Right cardiac atrium (tissue), 5 donors: ENCODE data around the gene RNF167. TPM values are rescaled to one million over a fixed set of nuclear protein-coding genes. Genes with fewer than 3 reads are reported as not detected.
A peak's percentile ranks its signal among the peaks of the same experiment; 100 is the strongest.
"Not testable (repeated sequence)": the region's sequence is repeated elsewhere in the genome, so short reads cannot be mapped to it uniquely, and the experiment has no call there.

Experiments used
- ATAC-seq, 2 donors: fragments of 200-7000 bp; cut with Tn5 transposase; one replicate each; pipeline versions ENCODE4 v1.8.0 to v1.9.1; 2020; ENCODE audit warnings: moderate library complexity in 2 of 2, mild to moderate bottlenecking in 1 of 2
- DNase-seq, 3 donors: peaks; one replicate each; pipeline ENCODE4 v3.0.0-alpha.2; 2020
- H3K27ac ChIP-seq: one replicate; pipeline ENCODE4 v1.5.1; 2013; ENCODE audit warnings: mild to moderate bottlenecking, low read length, control low read depth, moderate library complexity
- H3K27me3 ChIP-seq: one replicate; pipeline ENCODE4 v1.6.1; 2013; ENCODE audit not compliant: control insufficient read depth, insufficient read depth
- H3K4me1 ChIP-seq: one replicate; pipeline ENCODE4 v1.6.1; 2013; ENCODE audit warnings: low read length; ENCODE audit not compliant: control insufficient read depth, insufficient read depth
- H3K4me3 ChIP-seq: one replicate; pipeline ENCODE4 v1.5.1; 2013; ENCODE audit warnings: low read length, control low read depth
- H3K9me3 ChIP-seq: one replicate; pipeline ENCODE4 v1.6.1; 2013; ENCODE audit warnings: low read length; ENCODE audit not compliant: control insufficient read depth
- WGBS: extraction: QIAGEN DNeasy Blood & Tissue Kit; methylation state at CpG from one replicate; pipeline ENCODE4 v1.1.7; 2013; 5-methylcytosine and 5-hydroxymethylcytosine counted together
- intact Hi-C, 4 donors: fragments of 100-400 bp; cut with DNase I; formaldehyde crosslinking; loops; one replicate each; pipeline versions ENCODE4 v1.11.0 to v1.14.0; 2022 to 2023
- polyA plus RNA-seq: library from polyadenylated mRNA; stranded (reverse); fragments of 200-250 nt; gene quantifications from one replicate; pipeline ENCODE4 v1.2.3, GENCODE V29; 2013
- total RNA-seq, 4 donors: library from RNA; stranded (reverse); fragmentation: NEBNext Ultra II Directional; extraction: Animal tissue kit (Norgen Biotek cat#: 25700); gene quantifications; one replicate each; pipeline ENCODE4 v1.2.1, GENCODE V29; 2021
- donor health status: healthy with polysubstance abuse.
- donor health status: DM: no; HTN: yes; CAD: no.
- donor health status: DM: no; HTN: no; CAD: no.
- donor health status: DM: no; HTN: yes; CAD: no; lungs with severe emphysema.
- donor health status: DM: yes; HTN: yes; CAD: no.

RNF167 gene
- total and polyA plus RNA-seq, 5 donors = 76.6 to 124 (median 89.7) TPM

DNA sequence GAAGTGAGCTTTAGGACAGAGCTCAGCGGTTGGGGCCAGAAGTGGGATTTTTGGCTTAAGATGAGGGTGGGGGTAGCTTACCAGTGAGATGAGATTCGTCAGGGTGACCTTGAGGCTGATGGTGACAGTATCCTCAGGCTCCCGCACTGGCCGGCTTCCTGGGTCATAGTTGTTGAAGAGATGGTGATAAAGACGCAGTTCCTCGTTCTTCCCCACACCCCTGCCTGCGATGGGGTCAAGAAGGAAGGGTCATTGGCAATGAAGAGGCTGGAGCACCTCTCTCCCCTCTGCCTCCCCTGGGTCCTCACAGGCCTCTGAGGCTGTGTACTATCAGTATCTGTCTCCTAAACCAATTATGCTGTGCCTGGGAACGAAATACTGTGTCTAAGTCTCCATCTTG, 37.5 kb upstream of the RNF167 start:
- Histone ChIP-seq H3K4me1 (no peaks in the 10 kb centered on the region), H3K4me3 (peak overlapping the region; percentile 1)

DNA sequence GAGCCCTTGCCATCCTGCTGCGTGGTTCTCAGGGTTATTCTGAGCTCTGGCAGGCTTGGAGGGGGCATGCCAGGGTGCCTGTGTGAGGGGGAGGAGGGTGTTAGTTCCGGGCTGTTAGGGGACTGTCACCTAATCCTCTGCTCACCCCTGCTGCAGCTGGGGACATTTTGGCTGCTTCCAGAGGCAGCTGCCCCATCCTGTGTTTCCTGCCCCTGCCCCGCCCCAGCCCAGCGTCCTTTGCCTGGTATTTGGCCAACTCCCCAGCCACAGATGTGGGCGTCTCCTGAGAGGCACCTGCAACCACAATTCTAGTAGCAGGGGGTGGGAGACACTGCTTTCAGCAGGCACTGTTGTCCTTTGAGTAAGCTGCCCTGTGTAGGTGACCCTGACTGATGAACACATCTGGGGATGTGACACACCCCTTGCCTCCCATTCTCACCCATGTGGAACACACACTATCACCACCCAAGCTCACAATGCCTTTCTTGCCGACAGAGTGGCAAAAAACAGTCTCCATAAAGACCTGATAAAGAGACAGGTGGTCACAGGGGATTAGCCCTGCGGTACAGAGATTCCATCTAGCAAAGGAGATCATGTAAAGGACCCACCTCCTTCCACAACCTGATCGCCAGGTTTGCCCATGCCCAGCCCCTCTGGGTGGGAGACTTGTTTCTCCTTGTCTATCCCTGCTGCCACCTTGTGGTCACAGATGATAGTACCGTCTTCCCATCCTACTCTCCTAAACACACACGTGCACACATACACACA, 36.8 kb upstream of the RNF167 start, which contains the start of gene CHRNE:
CHRNE (minus strand) TSS at position 48 of the 768 bp plus-strand sequence; CDS start at position 13, 35 bp downstream.
- H3K9me3 ChIP-seq = no peaks in the 10 kb centered on the region
- H3K4me3 ChIP-seq = peak within 1 kb of the TSS; percentile 1
- peak; percentile 26 to 40 for ATAC-seq
- 15% methylated on average over 10 of the region's 10 CpGs for WGBS
- no peaks in the 10 kb centered on the region for H3K4me1 ChIP-seq
- no peaks in the 10 kb centered on the region for H3K27me3 ChIP-seq
- intact Hi-C loops = no loop called here
- peak; percentile 70 to 86 (median 82) for DNase-seq
- H3K27ac ChIP-seq = peak within 1 kb of the TSS; percentile 78

More for the DNA sequence above, 37.5 kb upstream of the RNF167 start:
- H3K27me3 ChIP-seq = no peaks in the 10 kb centered on the region
- intact Hi-C loops = no loop called here
- peak overlapping the region; percentile 78 for H3K27ac ChIP-seq
- H3K9me3 ChIP-seq = no peaks in the 10 kb centered on the region
- WGBS = 39% methylated on average over 8 of the region's 8 CpGs
- DNase-seq (peak in 1 of 3 donors; percentile 50), ATAC-seq (no peak)

DNA sequence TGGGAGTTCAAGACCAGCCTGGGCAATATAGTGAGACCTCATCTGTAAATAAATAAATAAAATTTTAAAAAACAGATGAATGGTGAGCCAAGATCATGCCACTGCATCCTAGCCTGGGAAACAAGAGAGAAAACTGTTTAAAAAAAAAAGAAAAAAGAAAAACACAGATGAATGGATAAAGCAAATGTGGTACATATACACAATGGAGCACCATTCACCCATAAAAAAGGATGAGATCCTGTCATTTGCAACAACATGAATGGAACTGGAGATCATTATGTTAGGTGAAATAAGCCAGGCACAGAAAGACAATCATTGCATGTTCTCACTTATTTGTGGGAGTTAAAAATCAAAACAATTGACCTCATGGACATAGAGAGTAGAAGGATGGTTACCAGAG, 33.4 kb upstream of the RNF167 start:
- not testable (repeated sequence) for H3K27me3 ChIP-seq, DNase-seq, ATAC-seq, H3K4me3 ChIP-seq, H3K9me3 ChIP-seq, H3K27ac ChIP-seq, H3K4me1 ChIP-seq
- intact Hi-C loops = loop anchor here in 2 of 4 donors (5.0 kb wide), 3 partner anchors 36 to 156 kb away; partner anchors contain the start of genes CAMTA2 (in 1 of the 2), RNF167 (in 1 of the 2) and SLC25A11 (in 1 of the 2)

DNA sequence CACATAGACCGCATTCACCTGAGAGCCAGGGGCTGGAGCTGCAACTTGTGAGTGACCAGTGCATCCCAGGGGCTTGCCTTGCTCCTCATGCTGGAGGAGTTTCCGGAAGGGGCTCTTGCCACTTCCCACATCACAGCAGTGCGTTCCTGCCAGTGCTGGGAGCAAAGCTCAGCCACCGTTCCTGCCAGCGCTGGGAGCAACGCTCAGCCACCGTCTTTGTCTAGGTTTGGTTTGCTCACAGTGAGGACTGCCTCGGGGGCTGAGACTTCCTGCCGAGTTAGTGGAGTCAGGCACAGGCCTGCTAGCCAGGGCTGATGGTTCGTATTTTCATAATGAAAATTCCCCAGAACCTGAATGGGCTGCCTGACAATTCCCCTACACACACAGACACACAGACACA, 31.8 kb upstream of the RNF167 start:
- DNase-seq (peak in 2 of 3 donors; percentile 62 to 65), ATAC-seq (peak; percentile 43 to 45)
- no peaks in the 10 kb centered on the region for H3K9me3 ChIP-seq
- intact Hi-C loops = loop anchor here in 2 of 4 donors (2.0 to 5.0 kb wide), 4 partner anchors 34 to 154 kb away; partner anchors contain the start of genes CAMTA2 (in 1 of the 2), RNF167 (in 1 of the 2) and SLC25A11 (in 1 of the 2)
- 44% methylated on average over 10 of the region's 10 CpGs for WGBS
- H3K27me3 ChIP-seq = no peaks in the 10 kb centered on the region
- H3K4me1 ChIP-seq = no peaks in the 10 kb centered on the region
- H3K4me3 ChIP-seq = no peak overlapping the region
- peak overlapping the region; percentile 57 for H3K27ac ChIP-seq

GRCh38 chr17:4908711-4909496, 31.2 kb upstream of the RNF167 start:
- 19% methylated on average over 20 of the region's 20 CpGs for WGBS
- H3K4me3 ChIP-seq = no peak overlapping the region
- no peaks in the 10 kb centered on the region for H3K9me3 ChIP-seq
- peak overlapping the region; percentile 57 for H3K27ac ChIP-seq
- H3K27me3 ChIP-seq = no peaks in the 10 kb centered on the region
- intact Hi-C loops = loop anchor here in 2 of 4 donors (2.0 to 5.0 kb wide), 4 partner anchors 33 to 153 kb away; partner anchors contain the start of genes CAMTA2 (in 1 of the 2), RNF167 (in 1 of the 2) and SLC25A11 (in 1 of the 2)
- DNase-seq (peak; percentile 92 to 97 (median 96)), ATAC-seq (peak; percentile 97)
- no peaks in the 10 kb centered on the region for H3K4me1 ChIP-seq

GRCh38 chr17:4913994-4914393, 26.1 kb upstream of the RNF167 start:
- ATAC-seq (no peak), DNase-seq (no peak)
- Histone ChIP-seq H3K9me3 (no peaks in the 10 kb centered on the region), H3K4me3 (no peak overlapping the region), H3K4me1 (no peaks in the 10 kb centered on the region), H3K27me3 (no peaks in the 10 kb centered on the region), H3K27ac (no peak overlapping the region)
- WGBS = 88% methylated on average over 1 of the region's 1 CpG
- intact Hi-C loops = loop anchor here in 1 of 4 donors (5.0 kb wide), 1 partner anchor 73 kb away; the partner anchor contains the start of gene CAMTA2

DNA sequence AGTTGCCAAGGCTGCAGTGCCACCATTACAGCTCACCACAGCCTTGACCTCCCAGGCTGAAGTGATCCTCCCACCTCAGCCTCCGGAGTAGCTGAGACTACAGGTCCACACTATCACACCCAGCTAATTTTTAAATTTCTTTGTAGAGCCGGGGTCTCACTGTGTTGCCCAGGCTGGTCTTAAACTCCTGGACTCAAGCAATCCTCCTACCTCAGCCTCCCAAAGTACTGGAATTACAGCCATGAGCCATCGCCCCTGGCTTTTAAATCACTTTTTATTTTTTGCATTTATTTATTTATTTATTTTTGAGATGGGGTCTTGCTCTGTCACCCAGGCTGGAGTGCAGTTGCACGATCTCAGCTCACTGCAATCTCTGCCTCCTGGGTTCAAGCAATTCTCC, 25.5 kb upstream of the RNF167 start:
- H3K4me3 ChIP-seq, DNase-seq, H3K9me3 ChIP-seq, ATAC-seq, H3K4me1 ChIP-seq, H3K27me3 ChIP-seq, H3K27ac ChIP-seq: not testable (repeated sequence)
- intact Hi-C loops = loop anchor here in 1 of 4 donors (5.0 kb wide), 1 partner anchor 73 kb away; the partner anchor contains the start of gene CAMTA2
- 91% methylated on average over 4 of the region's 4 CpGs for WGBS

DNA sequence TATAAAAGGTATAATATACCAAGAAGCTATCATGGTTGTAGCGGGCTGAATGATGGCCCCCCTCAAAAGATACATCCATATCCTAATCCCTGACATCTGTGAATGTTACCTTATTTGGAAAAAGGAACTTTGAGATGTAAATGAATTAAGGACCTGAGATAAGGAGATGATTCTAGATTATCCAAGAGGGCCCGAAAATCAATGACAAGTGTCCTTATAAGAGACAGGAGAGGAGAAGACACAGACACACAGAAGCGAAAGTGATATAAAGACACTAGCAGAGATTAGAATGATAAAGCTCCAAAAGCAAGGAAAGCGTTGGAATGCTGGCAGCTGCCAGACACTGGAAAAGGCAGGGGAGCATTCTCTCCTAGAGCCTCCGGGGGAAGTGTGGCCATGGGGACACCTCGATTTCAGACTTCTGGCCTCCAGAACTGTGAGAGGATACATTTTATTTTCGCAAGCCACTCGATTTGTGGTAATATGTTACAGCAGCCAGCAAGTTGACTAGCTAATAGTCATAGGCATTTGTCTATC, 20.5 kb upstream of the RNF167 start:
- no peak overlapping the region for H3K27ac ChIP-seq
- no peaks in the 10 kb centered on the region for H3K4me1 ChIP-seq
- H3K27me3 ChIP-seq = no peaks in the 10 kb centered on the region
- no peak for DNase-seq
- no peaks in the 10 kb centered on the region for H3K9me3 ChIP-seq
- WGBS = 44% methylated on average over 8 of the region's 8 CpGs
- no peak for ATAC-seq
- no peak overlapping the region for H3K4me3 ChIP-seq
- intact Hi-C loops = no loop called here

DNA sequence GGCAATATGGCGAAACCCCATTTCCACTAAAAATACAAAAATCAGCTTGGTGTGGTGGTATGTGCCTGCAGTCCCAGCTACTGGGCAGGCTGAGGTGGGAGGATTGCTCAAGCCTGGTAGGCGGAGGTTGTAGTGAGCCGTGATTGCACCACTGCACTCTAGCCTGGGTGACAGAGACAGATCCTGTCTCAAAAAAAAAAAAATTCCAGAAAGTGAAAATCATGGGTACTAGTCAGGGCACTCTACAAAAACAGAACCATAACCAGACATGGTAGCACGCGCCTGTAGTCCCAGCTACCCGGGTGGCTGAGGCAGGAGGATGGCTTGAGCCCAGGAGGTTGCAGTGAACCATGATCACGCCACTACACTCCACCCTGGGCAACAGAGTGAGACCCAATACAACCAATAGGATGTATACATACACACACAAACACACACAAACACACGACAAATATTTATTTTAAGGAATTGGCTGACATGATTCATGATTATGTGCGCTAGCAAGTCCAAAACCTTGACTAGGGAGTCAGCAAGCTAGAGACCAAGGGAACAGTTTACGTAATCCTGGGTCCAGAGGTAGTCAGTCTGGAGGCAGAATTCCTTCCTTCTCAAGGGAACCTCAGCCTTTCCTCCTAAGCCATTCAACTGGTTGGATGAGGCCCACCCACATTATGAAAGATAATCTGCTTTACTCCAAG, 19.6 kb upstream of the RNF167 start:
- ATAC-seq = no peak
- H3K27ac ChIP-seq = no peak overlapping the region

DNA sequence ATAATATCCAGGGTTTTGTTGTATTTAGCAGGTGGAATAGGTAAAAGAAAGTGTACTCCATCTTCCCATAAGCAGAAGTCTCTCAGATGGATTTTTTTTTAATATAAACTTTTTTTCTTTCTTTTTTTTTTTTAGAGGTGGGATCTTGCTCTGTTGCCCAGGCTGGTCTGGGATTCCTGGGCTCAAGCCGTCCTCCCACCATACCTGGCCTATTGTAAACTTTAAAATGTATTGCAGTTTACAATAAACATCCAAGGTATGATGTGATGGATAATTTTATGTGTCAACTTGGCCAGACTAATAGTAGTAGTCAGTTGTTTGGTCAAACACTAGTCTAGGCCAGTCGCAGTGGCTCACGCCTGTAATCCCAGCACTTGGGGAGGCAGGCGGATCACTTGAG, 18.7 kb upstream of the RNF167 start:
- Histone ChIP-seq H3K4me3 (no peak overlapping the region), H3K27me3 (no peaks in the 10 kb centered on the region), H3K4me1 (no peaks in the 10 kb centered on the region), H3K27ac (no peak overlapping the region), H3K9me3 (no peaks in the 10 kb centered on the region)
- 91% methylated on average over 4 of the region's 4 CpGs for WGBS
- no peak for ATAC-seq
- intact Hi-C loops = no loop called here
- DNase-seq = no peak

More for the DNA sequence above, 19.6 kb upstream of the RNF167 start:
- Histone ChIP-seq H3K4me1 (no peaks in the 10 kb centered on the region), H3K27me3 (no peaks in the 10 kb centered on the region), H3K9me3 (no peaks in the 10 kb centered on the region), H3K4me3 (no peak overlapping the region)
- intact Hi-C loops = no loop called here
- WGBS = 85% methylated on average over 10 of the region's 10 CpGs
- no peak for DNase-seq
